ENCODE measurements around the gene SERPINA10.
"Not testable (repeated sequence)": the region's sequence is repeated elsewhere in the genome, so short reads cannot be mapped to it uniquely, and the experiment has no call there.

Gene SERPINA10

GRCh38 chr14:94313991-94314655 lies 21.1 kb upstream of the SERPINA10 start:
- DNase-seq (ENCODE audit: low read depth): no peak

- DNase-seq (ENCODE audit: low read depth): no peak
Measured at GRCh38 chr14:94312481-94313246, 19.6 kb upstream of the SERPINA10 start.

- DNase-seq (ENCODE audit: low read depth): no peak
Measured at GRCh38 chr14:94310248-94310647, 17.2 kb upstream of the SERPINA10 start.

- no peak for DNase-seq (ENCODE audit: low read depth)
Measured at GRCh38 chr14:94309721-94310120, 16.7 kb upstream of the SERPINA10 start.

GRCh38 chr14:94307410-94307992 lies 14.4 kb upstream of the SERPINA10 start:
- DNase-seq (ENCODE audit: low read depth): no peak

- no peak for DNase-seq (ENCODE audit: low read depth)
Measured at GRCh38 chr14:94306047-94306978, 13.2 kb upstream of the SERPINA10 start.

- no peak for DNase-seq (ENCODE audit: low read depth)
Measured at GRCh38 chr14:94305620-94306019, 12.6 kb upstream of the SERPINA10 start.

GRCh38 chr14:94304243-94304642 lies 11.2 kb upstream of the SERPINA10 start:
- DNase-seq (ENCODE audit: low read depth): no peak

GRCh38 chr14:94303111-94303510 lies 10.0 kb upstream of the SERPINA10 start:
- no peak for DNase-seq (ENCODE audit: low read depth)

GRCh38 chr14:94298130-94298529 lies 5.1 kb upstream of the SERPINA10 start:
- DNase-seq (ENCODE audit: low read depth): no peak

GRCh38 chr14:94296181-94296545 lies 3.1 kb upstream of the SERPINA10 start:
- DNase-seq (ENCODE audit: low read depth): not testable (repeated sequence)

- no peak for DNase-seq (ENCODE audit: low read depth)
Measured at GRCh38 chr14:94295360-94296180, 2.5 kb upstream of the SERPINA10 start.

- no peak for DNase-seq (ENCODE audit: low read depth)
Measured at GRCh38 chr14:94293578-94293924, 483 bp upstream of the SERPINA10 start.

GRCh38 chr14:94292526-94292871 lies 569 bp downstream of the SERPINA10 start:
- DNase-seq (ENCODE audit: low read depth): no peak

GRCh38 chr14:94291906-94292525 lies 1.1 kb downstream of the SERPINA10 start:
- DNase-seq (ENCODE audit: low read depth): no peak

GRCh38 chr14:94291159-94291905 lies 1.7 kb downstream of the SERPINA10 start:
- DNase-seq (ENCODE audit: low read depth): no peak

- DNase-seq (ENCODE audit: low read depth): no peak
Measured at GRCh38 chr14:94290197-94290596, 2.9 kb downstream of the SERPINA10 start.

GRCh38 chr14:94288610-94289465 lies 4.2 kb downstream of the SERPINA10 start:
- DNase-seq (ENCODE audit: low read depth): no peak

GRCh38 chr14:94285158-94285557 lies 7.9 kb downstream of the SERPINA10 start:
- DNase-seq (ENCODE audit: low read depth): no peak

Data from stimulated activated CD8-positive, alpha-beta memory T cell treated with anti-CD3 and anti-CD28 coated beads, Interleukin-15, amount 100 ng/mL, for 24 hours (primary cell).